Measurements from ENCODE around the gene MAGI2. TPM values are rescaled to one million over a fixed set of nuclear protein-coding genes. Genes with fewer than 3 reads are reported as not detected.

MAGI2 gene
- total RNA-seq, 1 donor from 2014 or later, result 13.3 TPM

- Mint-ChIP-seq H3K4me1 (ENCODE audit: unreplicated experiment) (no peaks in the 10 kb centered on the region), H3K27ac (no peak overlapping the region), H3K4me3 (no peak overlapping the region), H3K27me3 (peaks cover 6% of the 10 kb centered on the region), H3K9me3 (peaks cover 4% of the 10 kb centered on the region), H3K36me3 (no peaks in the 10 kb centered on the region)
- TF ChIP-seq CTCF (conservative IDR thresholded peaks at IDR 0.05), result no peak
- DNase-seq (ENCODE audit: extremely low spot score, unreplicated experiment), result no peak
Observed at GRCh38 chr7:78501064-78501463, 952.4 kb downstream of the MAGI2 start.

GRCh38 chr7:78499971-78500370 is 953.5 kb downstream of the MAGI2 start:
- Mint-ChIP-seq H3K27me3 (peaks cover 3% of the 10 kb centered on the region), H3K4me3 (no peak overlapping the region), H3K36me3 (no peaks in the 10 kb centered on the region), H3K9me3 (peaks cover 4% of the 10 kb centered on the region), H3K4me1 (ENCODE audit: unreplicated experiment) (no peaks in the 10 kb centered on the region), H3K27ac (no peak overlapping the region)
- DNase-seq (ENCODE audit: extremely low spot score, unreplicated experiment), result no peak
- no peak for TF ChIP-seq CTCF (conservative IDR thresholded peaks at IDR 0.05)

- no peaks in the 10 kb centered on the region for H3K4me1 Mint-ChIP-seq (ENCODE audit: unreplicated experiment)
- no peaks in the 10 kb centered on the region for H3K36me3 Mint-ChIP-seq
- peaks cover 3% of the 10 kb centered on the region for H3K27me3 Mint-ChIP-seq
- no peak overlapping the region for H3K27ac Mint-ChIP-seq
- no peak for DNase-seq (ENCODE audit: extremely low spot score, unreplicated experiment)
- TF ChIP-seq CTCF (conservative IDR thresholded peaks at IDR 0.05), result no peak
- no peak overlapping the region for H3K4me3 Mint-ChIP-seq
- H3K9me3 Mint-ChIP-seq, result peaks cover 4% of the 10 kb centered on the region
Observed at GRCh38 chr7:78499283-78499682, 954.2 kb downstream of the MAGI2 start.

GRCh38 chr7:78497728-78498427 is 955.6 kb downstream of the MAGI2 start:
- Mint-ChIP-seq H3K4me3 (no peak overlapping the region), H3K9me3 (peaks cover 4% of the 10 kb centered on the region), H3K36me3 (no peaks in the 10 kb centered on the region), H3K27ac (no peak overlapping the region), H3K27me3 (peaks cover 3% of the 10 kb centered on the region), H3K4me1 (ENCODE audit: unreplicated experiment) (no peaks in the 10 kb centered on the region)
- TF ChIP-seq CTCF (conservative IDR thresholded peaks at IDR 0.05), result no peak
- DNase-seq (ENCODE audit: extremely low spot score, unreplicated experiment), result no peak

- Mint-ChIP-seq H3K27me3 (peaks cover 3% of the 10 kb centered on the region), H3K27ac (no peak overlapping the region), H3K4me1 (ENCODE audit: unreplicated experiment) (no peaks in the 10 kb centered on the region), H3K9me3 (peaks cover 4% of the 10 kb centered on the region), H3K4me3 (no peak overlapping the region), H3K36me3 (no peaks in the 10 kb centered on the region)
- no peak for TF ChIP-seq CTCF (conservative IDR thresholded peaks at IDR 0.05)
- no peak for DNase-seq (ENCODE audit: extremely low spot score, unreplicated experiment)
Observed at GRCh38 chr7:78496096-78496630, 957.3 kb downstream of the MAGI2 start.
